Thyroid gland (tissue), 4 donors: ENCODE measurements around the gene AHI1. TPM values are rescaled to one million over a fixed set of nuclear protein-coding genes. Genes with fewer than 3 reads are reported as not detected.
"Not testable (repeated sequence)": the region's sequence is repeated elsewhere in the genome, so short reads cannot be mapped to it uniquely, and the experiment has no call there.

Source experiments
- DNase-seq, 2 donors: peaks; one replicate each; pipeline ENCODE4 v3.0.0-alpha.2; 2019
- H3K27ac ChIP-seq, 3 donors: fragments of 200-600 bp; sonication (generic); 1 replicate in 2 of 3; 2 replicates in 1 of 3; pipeline ENCODE4 v1.5.1; 2016 to 2019; ENCODE audit warnings: mild to moderate bottlenecking in 1 of 3, moderate library complexity in 1 of 3
- H3K27me3 ChIP-seq: fragments of 200-600 bp; sonication (generic); one replicate; pipeline ENCODE4 v1.5.1; 2019
- H3K36me3 ChIP-seq, 2 donors: fragments of 200-600 bp; sonication (generic); one replicate each; pipeline ENCODE4 v1.5.1; 2016 to 2019
- H3K4me1 ChIP-seq, 2 donors: fragments of 200-600 bp; sonication (generic); one replicate each; pipeline ENCODE4 v1.5.1; 2017 to 2019
- H3K4me3 ChIP-seq, 3 donors: fragments of 200-600 bp; sonication (generic); replicated peaks in 1 of 3; 1 replicate in 2 of 3; 2 replicates in 1 of 3; pipeline ENCODE4 v1.5.1; 2016; ENCODE audit warnings: mild to moderate bottlenecking in 1 of 3
- H3K9me3 ChIP-seq: fragments of 200-600 bp; sonication (generic); one replicate; pipeline ENCODE4 v1.5.1; 2017
- POLR2A ChIP-seq, 2 donors: fragments of 450-650 bp; IDR thresholded peaks; one replicate each; pipeline ENCODE4 v1.6.1; 2017; ENCODE audit warnings: antibody characterized with exemption in 2 of 2, mild to moderate bottlenecking in 2 of 2, moderate library complexity in 1 of 2
- WGBS, 2 donors: methylation state at CpG; one replicate each; pipeline ENCODE4 v1.1.5; 2017; 5-methylcytosine and 5-hydroxymethylcytosine counted together
- intact Hi-C: fragments of 100-400 bp; cut with DNase I; formaldehyde crosslinking; loops from one replicate; pipeline ENCODE4 v1.15.1; 2023
- total RNA-seq, 4 donors: library from RNA; depleted of rRNA; stranded (reverse); fragments of >200 nt; gene quantifications; one replicate each; pipeline ENCODE4 v1.2.3, GENCODE V29; 2016
- TF ChIP-seq, protein P1 (sequence below), 6 experiments: fragments of 200-600 bp in 3 of 6; fragments of 450-650 bp in 3 of 6; sonication (generic) in 3 of 6; IDR thresholded peaks; one replicate each; pipeline ENCODE4 v1.5.1; 2016 to 2019; ENCODE audit warnings: antibody characterized with exemption in 6 of 6, mild to moderate bottlenecking in 2 of 6, inconsistent platforms in 1 of 6, moderate library complexity in 1 of 6

Gene AHI1
- total RNA-seq, 4 donors from 2014 or later: 25.5 to 53.3 (median 42.1) TPM

DNA sequence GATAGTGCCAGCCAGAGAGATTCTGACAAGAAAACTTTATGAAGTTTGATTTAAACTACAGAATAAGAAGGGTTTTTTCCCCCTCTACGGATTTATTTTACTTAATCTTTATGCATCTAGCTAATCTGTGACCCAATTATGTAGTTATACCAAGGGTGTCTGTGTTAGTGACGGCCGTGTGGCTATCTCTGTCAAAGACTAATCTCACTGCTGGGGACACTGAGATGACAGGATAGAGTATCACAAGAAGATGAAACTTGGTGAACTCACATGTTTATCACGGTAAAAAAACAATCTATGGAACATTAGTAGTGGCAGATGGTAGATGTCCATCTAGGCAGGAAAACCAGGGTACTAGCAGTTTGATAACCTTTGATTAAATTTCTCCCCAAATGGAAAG, 149.7 kb downstream of the AHI1 start:
- intact Hi-C loops: no loop called here
- H3K27me3 ChIP-seq: no peaks in the 10 kb centered on the region
- H3K4me1 ChIP-seq: no peaks in the 10 kb centered on the region
- H3K36me3 ChIP-seq: no peaks in the 10 kb centered on the region
- WGBS, 2 donors: 93 to 95% methylated on average over 4 of the region's 4 CpGs
- no peak for DNase-seq
- H3K27ac ChIP-seq: no peak overlapping the region
- no peaks in the 10 kb centered on the region for H3K9me3 ChIP-seq
- no peak overlapping the region for H3K4me3 ChIP-seq
- TF ChIP-seq POLR2A (IDR thresholded peaks at IDR 0.05): no peak
- TF ChIP-seq, protein P1, sequence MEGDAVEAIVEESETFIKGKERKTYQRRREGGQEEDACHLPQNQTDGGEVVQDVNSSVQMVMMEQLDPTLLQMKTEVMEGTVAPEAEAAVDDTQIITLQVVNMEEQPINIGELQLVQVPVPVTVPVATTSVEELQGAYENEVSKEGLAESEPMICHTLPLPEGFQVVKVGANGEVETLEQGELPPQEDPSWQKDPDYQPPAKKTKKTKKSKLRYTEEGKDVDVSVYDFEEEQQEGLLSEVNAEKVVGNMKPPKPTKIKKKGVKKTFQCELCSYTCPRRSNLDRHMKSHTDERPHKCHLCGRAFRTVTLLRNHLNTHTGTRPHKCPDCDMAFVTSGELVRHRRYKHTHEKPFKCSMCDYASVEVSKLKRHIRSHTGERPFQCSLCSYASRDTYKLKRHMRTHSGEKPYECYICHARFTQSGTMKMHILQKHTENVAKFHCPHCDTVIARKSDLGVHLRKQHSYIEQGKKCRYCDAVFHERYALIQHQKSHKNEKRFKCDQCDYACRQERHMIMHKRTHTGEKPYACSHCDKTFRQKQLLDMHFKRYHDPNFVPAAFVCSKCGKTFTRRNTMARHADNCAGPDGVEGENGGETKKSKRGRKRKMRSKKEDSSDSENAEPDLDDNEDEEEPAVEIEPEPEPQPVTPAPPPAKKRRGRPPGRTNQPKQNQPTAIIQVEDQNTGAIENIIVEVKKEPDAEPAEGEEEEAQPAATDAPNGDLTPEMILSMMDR (IDR thresholded peaks at IDR 0.05): no peak

- H3K27me3 ChIP-seq: no peaks in the 10 kb centered on the region
- H3K4me1 ChIP-seq: no peaks in the 10 kb centered on the region
- intact Hi-C loops: no loop called here
- H3K9me3 ChIP-seq: no peaks in the 10 kb centered on the region
- TF ChIP-seq, protein P1 (IDR thresholded peaks at IDR 0.05): no peak
- no peak for TF ChIP-seq POLR2A (IDR thresholded peaks at IDR 0.05)
- no peaks in the 10 kb centered on the region for H3K36me3 ChIP-seq
- DNase-seq: no peak
- no peak overlapping the region for H3K27ac ChIP-seq
- H3K4me3 ChIP-seq: no peak overlapping the region
- WGBS, 2 donors: 92 to 95% methylated on average over 1 of the region's 1 CpG
These were observed 150.8 kb downstream of the AHI1 start for GRCh38 chr6:135346747-135347146.

DNA sequence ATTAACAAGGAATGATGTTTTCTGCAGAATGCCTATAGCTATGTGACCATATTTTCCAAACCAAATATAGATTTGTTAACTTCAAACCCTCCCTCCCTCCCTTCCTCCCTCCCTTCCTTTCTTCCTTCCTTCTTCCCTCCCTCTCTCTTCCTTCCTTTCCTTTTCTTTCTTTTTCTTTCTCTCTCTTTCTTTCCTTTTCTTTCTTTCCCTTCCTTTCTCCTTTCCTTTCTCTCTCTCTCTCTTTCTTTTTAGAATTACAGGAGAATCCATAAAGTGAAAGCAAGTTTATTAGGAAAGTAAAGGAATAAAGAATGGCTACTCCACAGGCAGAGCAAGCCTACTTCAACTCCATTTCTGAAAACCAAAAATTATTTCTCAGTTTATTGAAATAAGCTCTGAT, 153.0 kb downstream of the AHI1 start:
- TF ChIP-seq POLR2A (IDR thresholded peaks at IDR 0.05): no peak
- TF ChIP-seq, protein P1 (IDR thresholded peaks at IDR 0.05): no peak
- H3K9me3 ChIP-seq: no peaks in the 10 kb centered on the region
- H3K36me3 ChIP-seq: no peaks in the 10 kb centered on the region
- no peaks in the 10 kb centered on the region for H3K27me3 ChIP-seq
- no peaks in the 10 kb centered on the region for H3K4me1 ChIP-seq
- H3K27ac ChIP-seq: no peak overlapping the region
- intact Hi-C loops: no loop called here
- no peak for DNase-seq
- H3K4me3 ChIP-seq: no peak overlapping the region

DNA sequence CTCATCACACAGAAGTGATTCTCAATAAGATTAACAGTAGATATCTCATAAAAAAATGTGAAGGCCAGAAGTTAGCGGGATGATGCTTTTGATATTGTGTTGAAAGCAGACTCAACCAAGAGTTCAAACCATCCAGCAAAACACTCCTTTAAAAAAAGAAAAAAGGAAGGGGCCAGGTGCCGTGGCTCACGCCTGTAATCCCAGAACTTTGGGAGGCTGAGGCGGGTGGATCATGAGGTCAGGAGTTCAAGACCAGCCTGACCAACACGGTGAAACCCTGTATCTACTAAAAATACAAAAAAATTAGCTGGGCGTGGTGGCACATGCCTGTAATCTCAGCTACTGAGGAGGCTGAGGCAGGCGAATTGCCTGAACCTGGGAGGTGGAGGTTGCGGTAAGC, 157.6 kb downstream of the AHI1 start:
- H3K27ac ChIP-seq, H3K9me3 ChIP-seq, H3K36me3 ChIP-seq, H3K4me1 ChIP-seq, DNase-seq, intact Hi-C loops, H3K4me3 ChIP-seq, H3K27me3 ChIP-seq: not testable (repeated sequence)
- 95 to 96% methylated on average over 8 of the region's 8 CpGs for WGBS, 2 donors

DNA sequence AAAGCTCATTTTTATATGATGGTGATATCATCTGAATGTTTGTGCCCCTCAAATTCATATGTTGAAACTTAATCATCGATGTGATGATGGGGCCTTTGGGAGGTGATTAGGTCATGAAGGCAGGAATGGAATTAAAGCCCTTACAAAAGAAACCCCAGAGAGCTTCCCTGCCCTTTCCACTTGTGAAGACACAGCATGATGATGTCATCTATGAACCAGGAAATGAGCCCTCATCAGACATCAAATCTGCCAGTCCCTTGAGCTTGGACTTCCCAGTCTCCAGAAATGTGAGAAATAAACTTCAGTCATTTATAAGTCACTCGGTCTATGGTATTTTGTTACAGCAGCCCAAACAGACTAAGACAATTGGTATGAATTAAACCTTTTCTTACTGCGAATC, 163.4 kb downstream of the AHI1 start:
- H3K9me3 ChIP-seq: no peaks in the 10 kb centered on the region
- no peaks in the 10 kb centered on the region for H3K27me3 ChIP-seq
- intact Hi-C loops: no loop called here
- no peaks in the 10 kb centered on the region for H3K4me1 ChIP-seq
- no peaks in the 10 kb centered on the region for H3K36me3 ChIP-seq
- no peak overlapping the region for H3K4me3 ChIP-seq
- TF ChIP-seq, protein P1 (IDR thresholded peaks at IDR 0.05): no peak
- no peak for TF ChIP-seq POLR2A (IDR thresholded peaks at IDR 0.05)
- no peak overlapping the region for H3K27ac ChIP-seq
- DNase-seq: no peak
- WGBS, 2 donors: 91 to 93% methylated on average over 3 of the region's 3 CpGs

- no peak for TF ChIP-seq POLR2A (IDR thresholded peaks at IDR 0.05)
- TF ChIP-seq, protein P1 (IDR thresholded peaks at IDR 0.05): no peak
- Histone ChIP-seq H3K4me1 (no peaks in the 10 kb centered on the region), H3K36me3 (no peaks in the 10 kb centered on the region), H3K27ac (no peak overlapping the region), H3K4me3 (no peak overlapping the region), H3K27me3 (no peaks in the 10 kb centered on the region), H3K9me3 (no peaks in the 10 kb centered on the region)
- WGBS, 2 donors: 94 to 99% methylated on average over 2 of the region's 2 CpGs
- no peak for DNase-seq
- intact Hi-C loops: no loop called here
These were observed 166.5 kb downstream of the AHI1 start for GRCh38 chr6:135331002-135331401.
